ENCODE data around the gene FMN1.

DNA sequence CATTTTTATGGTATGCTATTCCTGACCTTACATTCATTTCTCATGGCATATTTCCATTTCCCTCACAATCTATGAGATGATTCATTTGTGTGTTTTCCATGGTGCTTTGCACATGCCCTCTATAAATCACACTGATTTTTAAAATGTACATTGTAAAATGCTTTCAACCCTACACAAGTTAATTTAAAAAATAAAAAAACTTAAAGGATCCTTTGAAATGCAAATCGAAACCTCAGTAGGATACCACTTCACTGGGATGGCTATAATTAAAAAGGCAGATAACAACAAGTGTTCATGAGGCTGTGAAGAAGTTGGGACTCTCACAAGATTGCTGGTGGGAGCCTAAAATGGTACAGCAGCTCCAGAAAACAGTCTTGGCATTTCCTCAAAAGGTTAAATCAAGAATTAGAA lies 83.5 kb downstream of the FMN1 start:
- TF ChIP-seq, protein P1, sequence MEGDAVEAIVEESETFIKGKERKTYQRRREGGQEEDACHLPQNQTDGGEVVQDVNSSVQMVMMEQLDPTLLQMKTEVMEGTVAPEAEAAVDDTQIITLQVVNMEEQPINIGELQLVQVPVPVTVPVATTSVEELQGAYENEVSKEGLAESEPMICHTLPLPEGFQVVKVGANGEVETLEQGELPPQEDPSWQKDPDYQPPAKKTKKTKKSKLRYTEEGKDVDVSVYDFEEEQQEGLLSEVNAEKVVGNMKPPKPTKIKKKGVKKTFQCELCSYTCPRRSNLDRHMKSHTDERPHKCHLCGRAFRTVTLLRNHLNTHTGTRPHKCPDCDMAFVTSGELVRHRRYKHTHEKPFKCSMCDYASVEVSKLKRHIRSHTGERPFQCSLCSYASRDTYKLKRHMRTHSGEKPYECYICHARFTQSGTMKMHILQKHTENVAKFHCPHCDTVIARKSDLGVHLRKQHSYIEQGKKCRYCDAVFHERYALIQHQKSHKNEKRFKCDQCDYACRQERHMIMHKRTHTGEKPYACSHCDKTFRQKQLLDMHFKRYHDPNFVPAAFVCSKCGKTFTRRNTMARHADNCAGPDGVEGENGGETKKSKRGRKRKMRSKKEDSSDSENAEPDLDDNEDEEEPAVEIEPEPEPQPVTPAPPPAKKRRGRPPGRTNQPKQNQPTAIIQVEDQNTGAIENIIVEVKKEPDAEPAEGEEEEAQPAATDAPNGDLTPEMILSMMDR (IDR thresholded peaks at IDR 0.05): no peak
- no peak for TF ChIP-seq POLR2A (IDR thresholded peaks at IDR 0.05)
- TF ChIP-seq POLR2AphosphoS5 (IDR thresholded peaks at IDR 0.05): no peak
- TF ChIP-seq EP300 (IDR thresholded peaks at IDR 0.05): no peak
